Kidney epithelial cell (primary cell): ENCODE results near the gene SUMO4. TPM values are rescaled to one million over a fixed set of nuclear protein-coding genes. Genes with fewer than 3 reads are reported as not detected.

Experiments used
- DNase-seq: peaks from one replicate; pipeline ENCODE4 v3.0.0-alpha.2; 2010; ENCODE audit warnings: low read depth
- H3K27me3 ChIP-seq: 2 replicates; pipeline ENCODE4 v1.6.0; 2011; ENCODE audit warnings: low read length; ENCODE audit not compliant: control insufficient read depth, insufficient read depth
- H3K36me3 ChIP-seq: 2 replicates; pipeline ENCODE4 v1.5.1; 2011; ENCODE audit warnings: low read length; ENCODE audit not compliant: control insufficient read depth, insufficient read depth
- H3K4me3 ChIP-seq: 2 replicates; pipeline ENCODE4 v1.5.1; 2011; ENCODE audit warnings: low read depth, mild to moderate bottlenecking, control low read depth, low read length
- total RNA-seq: library from RNA; depleted of rRNA; stranded (reverse); fragments of >200 nt; gene quantifications from 2 replicates; pipeline ENCODE4 v1.2.3, GENCODE V29; 2015
- TF ChIP-seq, protein P1 (sequence below): IDR thresholded peaks from 2 replicates; pipeline ENCODE4 v1.5.1; 2011; ENCODE audit warnings: mild to moderate bottlenecking, moderate library complexity, low read length, control low read depth, inconsistent platforms; ENCODE audit not compliant: insufficient read depth, poor library complexity, severe bottlenecking

The SUMO4 gene
- total RNA-seq, 1 donor from 2014 or later: not detected

DNA sequence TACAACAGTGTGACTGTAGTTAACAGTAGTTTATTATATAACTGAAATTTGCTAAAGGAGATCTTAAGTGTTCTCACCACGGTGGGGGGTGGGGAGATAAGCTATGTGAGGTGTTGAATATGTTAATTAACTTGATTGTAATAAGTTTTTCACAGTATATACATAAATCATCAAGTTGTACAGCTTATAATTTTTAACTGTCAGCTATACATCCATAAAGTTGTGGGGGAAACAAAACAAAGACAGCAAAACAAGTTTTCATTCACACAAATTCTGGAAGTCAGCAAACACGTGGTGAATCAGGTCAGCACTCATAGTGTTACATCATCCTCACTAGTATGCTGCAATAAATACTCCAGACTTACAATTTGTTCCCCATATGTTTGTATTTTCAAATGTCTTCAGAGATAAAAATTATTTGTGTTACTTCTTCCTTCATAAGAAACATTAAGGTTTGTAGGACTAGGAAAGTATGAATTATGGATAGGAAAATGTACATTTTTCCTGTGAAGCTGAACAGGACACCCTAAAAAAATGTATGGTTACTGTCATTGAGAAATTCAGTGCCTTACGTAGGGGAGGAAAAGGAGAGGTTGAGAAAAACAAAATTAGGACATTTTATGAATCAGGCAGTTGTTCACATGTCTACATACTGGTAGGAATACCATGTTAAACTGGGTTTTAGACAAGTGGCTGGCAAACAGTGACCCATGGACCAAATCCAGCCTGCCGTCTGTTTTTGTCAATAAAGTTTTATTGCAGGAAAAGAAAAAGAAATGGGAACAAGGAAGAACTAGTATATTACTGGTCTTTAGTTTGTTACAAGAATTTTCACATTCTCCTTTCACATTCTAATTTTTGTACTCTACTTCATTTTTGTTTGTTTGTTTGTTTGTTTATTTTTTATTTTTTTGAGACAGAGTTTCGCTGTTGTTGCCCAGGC lies 6.0 kb downstream of the SUMO4 start:
- no peaks in the 10 kb centered on the region for H3K27me3 ChIP-seq
- H3K36me3 ChIP-seq: no peaks in the 10 kb centered on the region
- no peak overlapping the region for H3K4me3 ChIP-seq
- TF ChIP-seq, protein P1, sequence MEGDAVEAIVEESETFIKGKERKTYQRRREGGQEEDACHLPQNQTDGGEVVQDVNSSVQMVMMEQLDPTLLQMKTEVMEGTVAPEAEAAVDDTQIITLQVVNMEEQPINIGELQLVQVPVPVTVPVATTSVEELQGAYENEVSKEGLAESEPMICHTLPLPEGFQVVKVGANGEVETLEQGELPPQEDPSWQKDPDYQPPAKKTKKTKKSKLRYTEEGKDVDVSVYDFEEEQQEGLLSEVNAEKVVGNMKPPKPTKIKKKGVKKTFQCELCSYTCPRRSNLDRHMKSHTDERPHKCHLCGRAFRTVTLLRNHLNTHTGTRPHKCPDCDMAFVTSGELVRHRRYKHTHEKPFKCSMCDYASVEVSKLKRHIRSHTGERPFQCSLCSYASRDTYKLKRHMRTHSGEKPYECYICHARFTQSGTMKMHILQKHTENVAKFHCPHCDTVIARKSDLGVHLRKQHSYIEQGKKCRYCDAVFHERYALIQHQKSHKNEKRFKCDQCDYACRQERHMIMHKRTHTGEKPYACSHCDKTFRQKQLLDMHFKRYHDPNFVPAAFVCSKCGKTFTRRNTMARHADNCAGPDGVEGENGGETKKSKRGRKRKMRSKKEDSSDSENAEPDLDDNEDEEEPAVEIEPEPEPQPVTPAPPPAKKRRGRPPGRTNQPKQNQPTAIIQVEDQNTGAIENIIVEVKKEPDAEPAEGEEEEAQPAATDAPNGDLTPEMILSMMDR: no peak
- DNase-seq: no peak

DNA sequence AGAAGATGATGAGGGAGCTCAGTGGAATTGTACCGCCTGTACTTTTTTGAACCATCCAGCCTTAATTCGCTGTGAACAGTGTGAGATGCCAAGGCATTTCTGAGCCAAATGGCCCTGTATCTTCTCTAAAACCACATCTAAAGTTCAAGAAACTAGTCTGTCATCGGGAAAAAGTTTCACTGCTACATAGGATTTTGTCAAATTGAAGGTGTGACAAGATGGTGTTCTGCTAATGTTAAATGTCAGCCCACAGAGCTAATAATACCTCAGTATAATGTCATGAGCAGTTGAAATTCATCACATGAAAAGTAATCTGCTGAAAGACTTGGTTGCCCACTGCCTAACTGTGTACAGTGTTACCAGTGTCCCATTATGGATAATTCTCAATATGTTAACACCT lies 9.6 kb downstream of the SUMO4 start:
- DNase-seq: no peak
- Histone ChIP-seq H3K4me3 (no peak overlapping the region), H3K36me3 (no peaks in the 10 kb centered on the region), H3K27me3 (no peaks in the 10 kb centered on the region)
- TF ChIP-seq, protein P1: no peak

DNA sequence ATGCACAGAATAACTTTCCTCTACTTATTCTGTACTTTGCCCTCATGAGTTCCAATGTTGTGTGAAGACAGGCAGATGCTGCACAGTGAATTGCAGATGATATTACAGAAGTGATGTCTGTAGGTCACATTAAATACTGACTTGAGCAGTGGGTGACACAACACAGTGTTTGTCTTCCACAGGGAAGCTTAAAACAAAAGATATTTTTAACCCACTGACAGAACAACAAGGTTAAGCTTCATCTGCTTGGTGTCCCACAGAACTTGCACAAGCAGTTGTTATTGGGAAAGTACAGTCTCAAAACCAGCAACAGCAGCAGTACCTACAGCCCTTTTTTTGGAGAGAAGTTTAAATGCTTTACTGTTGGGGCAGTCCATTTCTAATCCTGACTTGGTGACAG lies 10.5 kb downstream of the SUMO4 start:
- Histone ChIP-seq H3K4me3 (no peak overlapping the region), H3K27me3 (no peaks in the 10 kb centered on the region), H3K36me3 (no peaks in the 10 kb centered on the region)
- TF ChIP-seq, protein P1: no peak
- no peak for DNase-seq

DNA sequence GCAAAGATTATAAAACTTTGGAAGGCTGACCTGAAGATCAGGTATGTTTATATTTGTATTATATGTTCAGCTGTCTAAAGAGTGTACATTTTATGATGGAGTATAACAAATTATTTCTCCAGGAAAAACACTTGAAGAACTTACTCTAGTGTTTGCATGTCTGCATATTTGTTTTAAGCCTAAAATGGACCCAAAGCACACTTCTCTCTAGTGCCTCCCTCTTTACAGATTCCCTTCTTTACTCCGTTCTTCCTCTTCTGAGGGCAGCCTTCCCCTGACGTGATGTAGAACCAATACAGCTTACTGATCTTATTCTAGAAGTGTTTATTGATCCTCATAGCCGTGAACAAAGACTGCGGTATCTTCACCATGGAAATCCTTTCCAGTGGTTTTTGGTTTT lies 13.9 kb downstream of the SUMO4 start:
- no peak for DNase-seq
- Histone ChIP-seq H3K36me3 (no peaks in the 10 kb centered on the region), H3K4me3 (no peak overlapping the region), H3K27me3 (no peaks in the 10 kb centered on the region)
- TF ChIP-seq, protein P1: no peak

DNA sequence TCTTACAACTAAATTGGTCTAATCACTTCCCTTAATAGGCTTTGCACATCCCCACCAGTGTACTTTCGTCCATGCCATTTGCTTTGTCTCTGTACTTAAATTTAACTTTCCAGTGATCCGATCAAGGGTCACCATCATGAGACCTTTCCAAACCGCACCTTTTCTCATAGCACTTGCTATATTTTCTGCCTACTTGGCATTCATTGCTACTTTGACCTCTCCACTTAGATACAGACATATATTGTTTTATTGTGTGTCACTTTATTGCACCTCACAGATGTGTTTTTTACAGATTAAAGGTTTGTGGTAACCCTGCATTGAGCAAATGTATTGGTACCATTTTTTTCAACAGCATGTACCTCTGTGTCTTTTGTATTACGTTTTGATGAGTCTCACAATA lies 14.8 kb downstream of the SUMO4 start:
- Histone ChIP-seq H3K27me3 (no peaks in the 10 kb centered on the region), H3K4me3 (no peak overlapping the region), H3K36me3 (no peaks in the 10 kb centered on the region)
- no peak for DNase-seq
- TF ChIP-seq, protein P1: no peak
